ENCODE results near the gene TMCC3.

DNA sequence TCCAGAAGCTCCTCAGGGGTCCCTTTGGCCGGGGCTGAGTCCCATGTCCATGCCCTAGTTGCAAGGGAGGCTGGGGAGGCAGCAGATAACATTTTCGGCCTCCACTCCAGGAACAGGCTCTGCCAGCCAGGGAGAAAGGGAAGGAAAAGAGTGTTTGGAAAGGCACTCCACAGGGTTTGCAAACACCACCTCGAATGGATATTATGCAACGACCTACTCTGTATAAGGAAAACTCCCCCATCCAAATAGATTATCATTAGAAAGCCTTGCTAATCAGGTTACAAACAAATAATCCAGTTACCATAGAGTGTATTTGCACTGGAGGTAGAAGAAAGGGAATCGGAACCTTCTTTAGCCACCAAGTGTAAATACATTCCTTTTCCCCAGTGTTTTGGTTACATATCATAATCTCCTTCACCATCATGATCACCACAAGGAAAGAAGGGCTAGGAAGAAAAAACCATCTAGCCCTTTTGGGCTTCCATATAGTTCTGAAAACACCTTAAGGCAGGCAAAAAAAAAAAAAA is 40.4 kb downstream of the TMCC3 start:
- TF ChIP-seq CTCF (conservative IDR thresholded peaks at IDR 0.05) (no peak), EZH2 (IDR thresholded peaks at IDR 0.05; ENCODE audit: low read depth) (no peak)
